Measurements from ENCODE around the gene BRINP3.

Gene BRINP3

DNA sequence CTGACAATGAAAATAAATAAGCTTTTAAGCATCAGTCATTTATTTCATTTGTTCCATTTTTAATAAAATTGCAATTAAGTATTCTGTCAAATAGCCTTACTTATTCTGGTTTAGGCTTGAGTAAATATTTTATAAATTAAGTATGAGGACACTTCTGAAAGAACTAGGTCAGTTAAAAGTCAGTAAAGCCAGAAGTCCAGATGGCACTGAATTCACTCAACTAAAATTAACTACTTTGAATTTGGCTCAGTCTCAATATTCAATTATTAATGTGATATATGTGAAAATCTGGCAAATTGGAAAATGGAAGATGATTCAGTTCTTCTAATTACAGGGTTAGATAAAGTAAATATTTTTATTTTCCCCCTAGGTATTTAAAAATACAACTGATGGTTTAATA, 174.2 kb downstream of the BRINP3 start:
- DNase-seq, result no peak

DNA sequence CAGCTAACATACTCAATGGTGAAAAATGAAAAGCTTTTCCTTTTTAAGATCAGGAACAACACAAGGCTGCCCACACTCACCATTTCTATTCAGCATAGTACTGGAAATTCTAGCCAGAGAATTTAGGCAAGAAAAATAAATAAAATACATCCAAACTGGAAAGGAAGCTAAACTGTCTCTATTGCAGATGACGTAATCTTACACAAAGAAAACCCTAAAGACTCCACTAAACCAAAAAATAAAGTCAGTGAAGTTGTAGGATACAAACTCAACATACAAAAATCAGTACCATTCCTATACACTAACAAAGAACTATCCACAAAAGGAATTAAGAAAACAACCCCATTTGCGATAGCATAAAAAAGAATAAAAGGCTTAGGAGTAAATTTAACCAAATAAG, 181.2 kb downstream of the BRINP3 start:
- no peak for DNase-seq

DNA sequence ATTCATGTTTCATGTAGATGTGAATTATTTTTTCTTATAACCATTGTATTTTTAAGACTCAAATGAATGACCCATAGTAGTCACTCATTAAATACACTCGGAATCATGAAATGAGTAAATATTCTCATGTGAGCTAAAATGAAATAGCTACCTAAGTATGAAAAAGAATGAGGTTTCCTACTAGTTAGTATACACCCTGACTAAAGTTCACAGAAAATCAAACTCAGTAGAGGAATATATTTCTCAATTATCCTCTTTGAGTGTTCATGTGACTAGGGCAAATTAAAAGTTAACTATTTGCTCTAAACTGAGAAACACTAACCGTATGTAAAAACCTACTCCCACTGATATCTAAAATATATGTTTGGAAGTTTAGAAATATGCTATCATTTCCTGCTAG, 187.8 kb downstream of the BRINP3 start:
- no peak for DNase-seq

DNA sequence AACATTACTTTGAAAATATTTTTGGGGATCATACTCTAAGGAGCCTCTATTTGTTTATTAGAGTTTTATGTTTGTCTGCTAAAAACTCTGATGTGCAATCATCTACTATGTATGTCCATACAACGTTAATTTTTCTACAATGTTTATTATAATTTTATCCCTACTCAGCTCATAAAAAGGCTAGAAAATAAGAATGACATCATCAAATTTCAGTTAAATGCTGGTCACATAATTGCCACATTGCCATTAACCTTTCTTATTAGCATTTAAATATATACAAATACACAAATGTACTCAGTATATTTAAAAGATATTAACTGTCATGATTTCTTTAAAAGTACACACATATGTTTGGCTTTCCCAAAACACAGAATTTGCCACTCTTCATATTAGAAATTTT, 191.6 kb downstream of the BRINP3 start:
- no peak for DNase-seq

DNA sequence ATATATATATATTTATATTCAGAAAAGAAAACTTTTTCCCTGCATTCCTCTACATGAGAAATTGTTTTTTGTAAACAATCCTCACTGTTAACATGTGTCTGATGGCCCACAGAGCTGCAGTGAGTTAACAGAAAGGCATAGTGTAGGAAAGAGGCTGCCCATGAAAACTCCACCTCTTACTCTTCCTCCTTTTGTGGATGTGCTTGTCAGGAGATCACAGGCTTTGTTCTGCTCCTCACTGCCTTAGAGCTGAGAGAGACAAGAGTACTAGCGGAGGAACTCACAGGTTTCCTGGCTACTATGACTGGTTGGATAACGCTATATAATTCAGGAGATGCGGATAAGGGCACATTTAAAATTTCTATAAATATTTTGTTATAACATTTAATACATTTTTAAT, 200.6 kb downstream of the BRINP3 start:
- no peak for DNase-seq

DNA sequence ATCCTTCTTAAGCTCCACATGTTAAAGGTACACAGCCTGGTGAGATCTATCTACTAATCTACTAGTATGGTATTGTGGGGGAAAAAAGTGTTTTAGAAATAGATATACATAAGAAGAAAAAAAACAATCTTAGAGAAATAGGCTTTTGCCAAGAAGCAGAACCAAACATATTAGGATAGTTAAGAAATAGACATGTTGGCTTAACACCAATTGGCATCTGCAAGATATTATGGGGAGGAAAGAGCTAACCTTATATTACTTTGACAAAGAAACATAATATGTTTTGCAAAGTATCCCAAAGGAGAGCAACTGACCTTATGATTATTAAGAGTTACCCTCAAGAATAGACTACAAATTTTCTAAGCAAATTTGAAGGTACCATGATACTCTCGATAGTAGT, 202.9 kb downstream of the BRINP3 start:
- no peak for DNase-seq

DNA sequence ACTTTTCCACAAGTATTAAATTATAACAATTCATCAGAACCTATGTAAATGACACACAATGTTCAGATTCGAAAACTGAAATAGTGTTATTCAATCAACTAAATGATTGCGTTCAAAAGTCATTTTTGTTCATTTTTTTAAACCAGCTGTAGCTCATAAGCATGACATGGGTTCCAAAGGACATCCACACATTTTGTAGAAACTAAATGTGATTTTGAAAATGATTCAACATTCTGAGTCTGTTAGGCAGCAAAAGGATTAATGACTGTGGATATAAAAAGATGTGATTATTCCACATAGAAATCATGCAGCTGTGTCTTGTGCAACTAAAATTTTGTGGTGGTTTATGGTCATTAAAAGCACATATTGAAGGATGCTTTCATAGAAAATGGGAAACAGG, 204.5 kb downstream of the BRINP3 start:
- no peak for DNase-seq

DNA sequence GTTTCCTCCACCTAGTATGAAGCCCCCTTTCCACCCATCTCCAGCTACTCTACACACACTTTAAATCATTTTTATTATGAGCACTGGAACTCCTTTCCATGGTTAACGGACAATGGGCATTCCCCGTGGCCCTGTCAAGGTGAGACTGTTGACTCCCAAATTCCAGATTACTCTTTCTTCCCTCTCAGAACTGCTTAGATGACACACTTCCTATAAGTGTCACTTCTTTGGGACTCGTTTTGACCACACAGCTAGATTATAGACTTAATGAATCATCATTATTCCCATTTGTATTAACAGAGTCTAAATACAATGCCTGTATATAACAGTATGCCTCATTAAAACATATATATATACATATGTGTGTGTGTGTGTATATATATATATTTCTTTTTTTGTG, 215.1 kb downstream of the BRINP3 start:
- no peak for DNase-seq

DNA sequence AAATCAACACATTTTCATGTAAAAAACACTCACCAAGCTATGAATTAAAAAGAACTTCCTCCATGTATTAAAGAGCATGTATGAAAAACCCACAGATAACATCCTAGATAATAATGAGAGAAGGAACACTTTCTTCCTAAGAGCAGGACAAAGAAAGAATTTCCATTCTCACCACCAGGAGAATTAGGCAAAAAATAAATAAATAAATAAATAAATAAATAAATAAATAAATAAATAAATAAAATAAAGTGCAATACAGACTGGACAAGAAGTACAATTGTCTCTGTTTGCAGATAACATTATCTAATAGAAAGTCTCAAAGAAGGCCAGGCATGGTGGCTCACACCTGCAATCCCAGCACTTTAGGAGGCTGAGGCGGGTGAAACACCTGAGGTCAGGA, 218.2 kb downstream of the BRINP3 start:
- no peak for DNase-seq

DNA sequence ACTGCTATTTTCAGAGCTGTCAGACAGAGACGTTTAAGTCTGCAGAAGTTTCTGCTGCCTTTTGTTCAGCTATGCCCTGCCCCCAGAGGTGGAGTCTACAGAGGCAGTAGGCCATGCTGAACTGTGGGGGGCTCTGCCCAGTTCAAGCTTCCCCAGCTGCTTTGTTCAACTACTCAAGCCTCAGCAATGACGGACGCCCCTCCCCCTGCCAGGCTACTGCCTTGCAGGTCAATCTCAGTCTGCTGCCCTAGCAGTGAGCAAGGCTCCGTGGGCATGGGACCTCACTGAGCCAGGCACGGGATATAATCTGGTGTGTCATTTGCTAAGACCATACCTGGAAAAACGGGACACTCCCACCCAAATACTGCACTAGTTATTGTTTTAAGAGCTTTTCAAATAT, 219.7 kb downstream of the BRINP3 start:
- no peak for DNase-seq

DNA sequence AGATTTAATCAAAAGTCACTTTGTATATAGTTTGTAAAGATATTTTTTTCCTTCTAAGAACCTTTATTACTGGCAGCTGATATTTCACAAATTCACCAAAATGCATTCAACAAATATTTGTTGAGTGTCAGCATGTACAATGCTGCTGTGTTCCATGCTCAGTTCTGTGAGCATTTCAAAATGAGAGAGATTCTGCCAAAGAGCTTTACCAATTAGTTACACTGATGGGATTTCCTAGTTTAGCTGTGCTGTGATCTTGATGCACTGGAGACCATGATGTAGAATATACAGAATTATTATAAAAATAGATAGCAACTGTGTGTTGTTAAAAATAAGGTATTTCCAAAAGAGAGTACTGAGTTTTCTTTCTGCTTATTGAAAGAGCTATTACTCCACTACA, 225.6 kb downstream of the BRINP3 start:
- DNase-seq, result no peak

DNA sequence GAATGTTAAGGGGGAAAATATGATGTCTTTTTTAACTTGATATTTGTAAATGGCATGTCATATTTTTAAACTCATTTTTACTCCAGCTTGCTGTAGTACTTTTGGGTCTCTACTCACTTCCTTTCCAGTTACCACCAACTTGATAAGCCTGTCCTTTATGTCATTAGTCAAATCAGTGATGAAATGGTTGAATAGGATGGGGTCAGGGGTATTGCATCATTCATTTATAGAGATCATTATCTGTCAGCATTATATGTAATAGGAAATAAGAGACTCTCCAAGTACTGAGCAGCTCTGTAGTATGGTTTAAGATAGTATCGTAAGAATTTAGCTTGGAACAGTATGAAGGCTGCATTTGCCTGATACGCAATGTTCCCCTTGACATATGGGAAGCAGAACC, 227.3 kb downstream of the BRINP3 start:
- no peak for DNase-seq

DNA sequence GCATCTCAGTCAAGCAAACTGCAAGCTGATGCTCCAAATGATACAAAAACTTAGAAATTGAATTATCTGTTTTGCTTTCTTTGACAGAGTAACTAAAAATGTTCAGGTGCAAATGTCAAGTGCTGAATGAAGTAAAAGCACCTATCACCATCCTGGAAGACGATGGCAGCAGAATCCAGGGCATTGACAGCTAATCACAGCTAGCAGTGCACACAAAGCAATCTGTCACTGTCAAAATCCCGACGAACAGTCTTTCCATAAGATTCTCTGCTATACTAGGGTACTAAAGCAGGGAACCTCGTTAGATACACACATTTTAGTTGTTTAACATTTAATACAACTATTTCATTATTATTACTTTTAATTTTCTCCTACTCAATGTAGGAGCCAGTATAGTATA, 233.3 kb downstream of the BRINP3 start:
- DNase-seq, result no peak

DNA sequence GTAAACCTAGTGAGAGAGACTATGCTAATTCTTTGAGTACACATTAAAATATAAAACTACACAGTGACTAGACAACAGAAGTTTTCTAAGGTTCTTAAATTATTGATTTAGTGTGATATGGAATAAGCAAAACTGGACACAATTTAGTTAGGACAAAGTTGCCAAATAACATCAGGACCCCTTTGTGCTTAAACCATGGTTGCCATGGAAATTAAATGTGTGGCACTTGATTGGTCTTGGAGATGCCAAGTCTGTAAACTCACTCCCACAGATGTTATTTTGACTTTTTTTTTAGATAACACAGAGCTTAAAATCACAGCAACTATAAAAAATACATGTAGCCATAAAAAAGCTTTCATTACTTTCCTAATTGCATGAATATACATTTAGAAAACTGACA, 234.6 kb downstream of the BRINP3 start:
- DNase-seq, result no peak

DNA sequence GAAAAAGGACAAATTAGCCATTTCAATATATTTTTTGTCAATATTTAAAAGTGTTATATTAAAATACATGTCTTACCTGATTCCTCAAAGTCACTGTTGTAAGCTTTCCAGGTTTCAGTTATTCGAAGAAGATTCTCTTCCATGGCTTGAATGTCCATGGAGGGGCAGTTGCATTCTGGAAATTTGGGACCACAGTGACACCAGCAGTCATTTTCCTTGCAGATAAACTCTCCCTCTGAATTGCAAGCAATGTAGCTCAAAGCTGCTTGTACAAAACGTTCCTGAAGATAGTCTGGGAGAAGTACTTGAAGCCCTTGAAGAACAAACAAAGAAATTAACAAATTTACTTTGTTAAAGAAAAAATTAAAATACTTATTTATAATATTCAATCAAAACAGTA, 251.7 kb downstream of the BRINP3 start:
- no peak for DNase-seq

DNA sequence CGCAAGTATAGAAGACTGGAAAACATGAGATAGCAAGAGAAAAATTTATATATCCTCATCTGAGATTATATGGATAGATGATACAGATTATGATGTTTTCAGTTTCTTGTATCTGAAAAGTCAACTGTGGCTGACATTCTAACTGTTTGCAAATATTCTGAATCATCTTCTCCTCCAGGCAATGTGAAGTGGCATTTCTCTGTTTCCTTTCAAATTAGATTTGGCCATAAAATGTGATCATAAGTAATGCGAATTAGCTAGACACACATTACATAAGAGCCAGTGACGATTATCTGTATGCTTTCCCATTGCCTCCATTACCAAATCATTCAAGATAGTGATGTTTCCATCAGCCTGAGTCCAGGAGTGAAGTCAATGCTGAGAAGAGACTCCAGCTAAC, 265.2 kb downstream of the BRINP3 start:
- no peak for DNase-seq

DNA sequence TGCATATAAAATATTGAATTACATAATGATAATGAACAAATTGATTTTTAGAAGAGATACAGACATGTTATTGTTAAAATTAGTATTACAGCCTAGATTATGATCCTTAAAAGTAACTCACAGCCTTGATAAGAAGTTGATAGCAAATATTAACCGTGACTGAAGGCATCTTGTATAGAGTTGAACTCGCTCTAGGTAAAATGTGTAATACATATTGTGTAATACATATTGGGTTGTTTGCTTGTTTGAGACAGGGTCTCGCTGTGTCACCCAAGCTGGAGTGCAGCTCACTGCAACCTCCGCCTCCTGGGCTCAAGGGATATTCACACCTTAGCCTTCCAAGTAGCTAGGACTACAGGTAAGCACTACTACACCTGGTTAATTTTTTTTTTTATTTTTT, 269.9 kb downstream of the BRINP3 start:
- no peak for DNase-seq

DNA sequence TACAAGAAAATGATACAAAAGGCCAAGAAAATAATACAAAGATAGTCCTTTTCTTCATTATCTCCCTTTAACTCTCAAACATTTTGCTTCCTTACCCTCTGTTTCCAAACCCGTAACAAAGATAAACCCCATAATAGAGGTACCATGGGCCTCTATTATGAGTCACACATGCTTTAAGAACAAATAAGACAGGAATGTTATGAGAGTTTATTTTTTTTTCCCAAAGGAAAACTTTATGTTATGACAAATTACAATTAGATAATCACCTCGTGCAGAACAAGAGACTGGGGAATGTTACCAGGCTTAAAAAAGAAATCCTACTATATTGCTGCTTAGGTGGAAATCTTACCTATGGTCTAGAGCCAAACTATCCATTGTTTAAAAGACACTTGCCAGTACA, 272.0 kb downstream of the BRINP3 start:
- no peak for DNase-seq

DNA sequence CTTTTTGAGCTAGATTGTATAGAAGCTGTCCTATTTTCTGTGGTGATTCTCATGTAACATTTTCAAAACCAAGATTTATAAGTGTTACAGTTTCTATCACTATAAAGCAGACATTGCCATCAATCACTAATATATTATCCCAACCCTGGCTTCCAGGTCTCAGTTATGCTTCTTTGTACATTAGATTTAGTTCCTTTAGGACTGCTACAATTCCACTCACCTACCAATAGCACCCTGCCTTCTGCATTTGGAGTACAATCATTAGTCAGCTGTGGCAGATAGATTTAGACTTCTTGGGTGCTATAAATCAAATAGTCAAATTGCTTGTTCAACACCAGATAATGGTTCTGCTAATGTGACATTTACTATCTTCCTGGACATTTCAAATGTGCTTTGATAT, 281.6 kb downstream of the BRINP3 start:
- DNase-seq, result no peak

DNA sequence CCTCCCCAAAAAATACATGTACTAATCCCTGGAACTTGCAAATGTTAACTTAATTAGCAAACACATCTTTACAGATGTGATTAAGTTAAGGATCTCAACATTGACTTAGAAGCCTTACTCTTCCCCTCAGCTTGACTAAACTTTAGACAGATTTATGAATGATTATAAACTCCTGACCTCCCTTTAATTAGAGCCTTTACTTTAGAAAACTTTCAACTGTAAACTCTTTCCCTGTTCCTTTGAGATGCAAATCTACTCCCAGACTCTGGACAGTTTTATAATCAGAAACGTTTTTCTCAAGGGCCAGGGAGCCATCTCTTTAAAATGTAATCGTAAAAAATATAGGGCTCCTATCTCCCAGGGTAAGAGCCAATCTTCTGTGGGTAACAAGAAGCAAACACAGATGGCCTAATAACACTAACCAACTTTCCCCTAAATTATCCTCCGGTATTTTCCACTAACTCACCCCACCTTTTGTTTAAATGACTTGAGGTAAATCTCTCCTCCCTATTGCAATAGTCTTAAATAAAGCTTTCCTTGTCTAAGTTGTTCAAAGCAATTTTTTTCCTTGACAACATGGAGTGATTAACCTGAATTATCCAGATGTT, 284.1 kb downstream of the BRINP3 start:
- no peak for DNase-seq

DNA sequence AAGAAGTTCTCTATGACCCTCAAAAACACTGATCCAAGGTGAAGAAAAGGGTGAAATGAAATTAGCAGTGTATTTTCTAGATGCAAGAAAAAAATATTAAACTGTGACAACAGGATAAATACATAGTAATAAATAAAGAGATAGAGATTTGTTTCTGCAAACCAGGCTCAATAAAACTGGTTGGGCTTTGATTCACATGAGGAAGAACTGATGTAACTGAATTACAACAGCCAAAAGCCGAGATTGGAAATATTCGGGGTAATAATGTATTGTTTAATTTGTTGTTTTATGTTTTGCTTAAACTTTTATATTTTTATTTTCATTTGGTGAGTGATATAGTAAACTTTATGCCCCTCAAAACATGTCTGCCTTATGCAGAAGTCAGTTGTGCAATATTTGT, 285.0 kb downstream of the BRINP3 start:
- no peak for DNase-seq

DNA sequence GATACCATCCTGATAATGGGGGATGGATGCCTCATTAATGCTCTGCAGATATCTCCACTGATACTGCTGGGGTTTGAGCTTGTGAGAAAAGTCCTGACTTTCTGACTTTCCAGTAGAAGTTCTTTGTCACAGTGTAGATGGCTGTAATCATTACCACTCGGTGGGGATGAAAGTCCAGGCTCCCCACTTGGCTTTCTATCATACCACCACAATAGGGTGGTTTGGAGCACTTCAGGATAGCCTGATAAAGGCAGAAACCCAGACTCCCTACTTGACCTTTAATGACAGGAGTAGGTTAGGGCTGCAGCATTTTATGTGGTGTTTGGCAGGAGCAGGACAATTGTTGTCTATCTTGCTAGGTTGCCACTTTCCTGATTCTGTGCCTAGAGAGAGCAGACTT, 294.1 kb downstream of the BRINP3 start:
- DNase-seq, result no peak

DNA sequence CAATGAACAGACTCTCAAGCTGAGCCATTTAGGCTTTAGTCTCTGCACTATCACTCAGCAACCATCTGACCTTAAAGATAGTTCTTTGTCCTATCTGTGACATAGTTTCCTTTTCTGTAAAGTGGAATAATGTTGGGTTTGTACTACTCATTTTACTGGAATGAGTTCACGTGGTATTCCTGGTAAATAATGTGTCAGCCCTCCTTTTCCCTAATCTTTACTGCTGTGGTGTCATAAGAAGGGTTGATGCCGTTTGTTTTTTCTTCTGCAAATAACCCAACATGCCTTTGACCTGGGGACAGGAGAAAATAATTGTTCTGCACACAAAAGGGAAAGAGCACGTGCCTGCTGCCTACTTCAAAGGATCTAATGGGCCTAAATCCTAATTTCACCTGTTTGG, 297.8 kb downstream of the BRINP3 start:
- no peak for DNase-seq

DNA sequence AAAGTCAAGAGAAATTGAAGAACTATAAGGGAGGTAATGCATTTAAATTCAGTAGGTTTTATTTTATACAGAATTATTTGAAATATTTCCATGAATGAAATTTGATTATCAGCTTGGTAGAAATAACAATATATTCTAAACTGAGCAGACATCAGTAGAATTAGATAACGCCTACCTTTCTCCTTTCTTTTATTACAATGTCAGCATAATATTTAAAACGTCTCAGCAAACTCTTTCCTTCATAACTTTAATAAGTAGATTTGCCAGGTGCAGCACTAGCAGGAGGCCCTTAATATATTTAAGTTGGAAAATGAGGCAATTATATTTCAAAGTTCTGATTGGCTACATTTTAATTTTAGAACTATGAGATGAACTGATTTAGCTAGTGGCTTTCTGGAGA, 298.8 kb downstream of the BRINP3 start:
- DNase-seq, result no peak

DNA sequence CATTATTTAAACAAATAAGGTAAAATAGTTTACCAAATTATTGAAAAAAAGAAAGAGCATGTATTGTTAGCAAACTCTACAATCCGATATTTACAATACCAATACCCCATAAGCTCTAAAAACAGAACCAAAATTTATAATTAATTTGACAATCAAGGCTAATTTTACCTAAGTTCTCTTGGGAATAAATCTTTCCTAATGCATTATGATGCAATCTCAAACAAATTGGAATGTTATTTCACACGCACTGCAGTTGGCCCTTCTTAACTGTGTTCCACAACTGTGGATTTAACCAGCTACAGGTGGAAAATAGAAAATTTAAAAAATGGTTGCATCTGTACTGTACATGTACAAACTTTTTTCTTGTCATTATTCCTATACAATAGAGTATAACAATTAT, 300.1 kb downstream of the BRINP3 start:
- DNase-seq, result no peak

DNA sequence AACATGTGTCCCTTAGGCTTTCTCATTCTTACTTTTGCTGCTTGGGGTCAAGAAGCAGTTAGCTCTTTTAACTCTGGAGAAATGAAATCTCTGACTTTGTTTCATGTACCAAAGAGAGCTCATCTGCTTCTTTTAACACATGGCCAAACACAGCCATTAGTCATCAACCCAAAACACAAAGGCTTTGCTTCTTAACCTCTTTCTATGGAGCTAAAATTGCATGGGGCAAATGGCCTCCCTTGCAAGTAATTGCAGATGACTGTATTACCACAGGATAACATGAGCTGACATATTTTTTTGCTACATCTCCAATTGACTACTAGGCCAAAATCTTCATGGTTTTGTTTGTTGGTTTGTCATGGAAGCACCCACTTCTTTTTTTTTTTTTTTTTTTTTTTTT, 300.9 kb downstream of the BRINP3 start:
- no peak for DNase-seq
